SU-DHL-6 (cell line): ENCODE data around the gene EXOC6.
A peak's percentile ranks its signal among the peaks of the same experiment; 100 is the strongest.

Source experiments
- H2AFZ ChIP-seq: fragments of 200-600 bp; sonication (generic); 2 replicates; pipeline ENCODE4 v1.6.1; 2014; ENCODE audit warnings: low read depth, mild to moderate bottlenecking, moderate library complexity, mixed read lengths, antibody characterized with exemption, low read length; ENCODE audit not compliant: severe bottlenecking
- H3F3A ChIP-seq: fragments of 200-600 bp; shearing (Covaris generic); 2 replicates; pipeline ENCODE4 v1.6.0; 2016; ENCODE audit warnings: antibody characterized with exemption, mild to moderate bottlenecking; ENCODE audit not compliant: insufficient read depth
- H3K27ac ChIP-seq: fragments of 200-600 bp; sonication (generic); 2 replicates; pipeline ENCODE4 v1.5.1; 2016; ENCODE audit warnings: low read depth, mild to moderate bottlenecking, low read length, moderate library complexity, mixed read lengths
- H3K27me3 ChIP-seq: fragments of 200-600 bp; sonication (generic), shearing (Covaris generic); 2 replicates; pipeline ENCODE4 v1.6.0; 2014; ENCODE audit warnings: mild to moderate bottlenecking, low read length
- H3K36me3 ChIP-seq: fragments of 200-600 bp; sonication (generic); 2 replicates; pipeline ENCODE4 v1.6.1; 2014; ENCODE audit warnings: mild to moderate bottlenecking, low read length, mixed read lengths
- H3K4me2 ChIP-seq: fragments of 300-600, 200-600 bp; shearing (Covaris generic), sonication (generic); 2 replicates; pipeline ENCODE4 v1.6.0; 2014; ENCODE audit warnings: low read length, low read depth, mild to moderate bottlenecking; ENCODE audit not compliant: poor library complexity, severe bottlenecking
- H3K4me3 ChIP-seq: fragments of 200-600 bp; sonication (generic); 2 replicates; pipeline ENCODE4 v1.5.1; 2014; ENCODE audit warnings: antibody characterized with exemption, low read length, mild to moderate bottlenecking, mixed read lengths; ENCODE audit not compliant: insufficient read depth, poor library complexity, severe bottlenecking
- H3K79me2 ChIP-seq: fragments of 200-600 bp; sonication (generic); 2 replicates; pipeline ENCODE4 v1.6.1; 2014; ENCODE audit warnings: mild to moderate bottlenecking, low read length, moderate library complexity; ENCODE audit not compliant: insufficient read depth
- H3K9ac ChIP-seq: fragments of 200-600 bp; sonication (generic); 2 replicates; pipeline ENCODE4 v1.7.0; 2014; ENCODE audit warnings: mild to moderate bottlenecking, low read length
- H3K9me2 ChIP-seq: fragments of 200-600 bp; sonication (generic); replicated peaks from 2 replicates; pipeline ENCODE4 v1.6.1; 2014; ENCODE audit warnings: low read length; ENCODE audit not compliant: insufficient read depth
- H3K9me3 ChIP-seq: fragments of 200-600 bp; sonication (generic); 2 replicates; pipeline ENCODE4 v1.6.1; 2014; ENCODE audit warnings: low read length, mixed read lengths; ENCODE audit not compliant: insufficient read depth
- H4K20me1 ChIP-seq: fragments of 200-600 bp; sonication (generic); 2 replicates; pipeline ENCODE4 v1.6.1; 2014; ENCODE audit warnings: low read depth, mild to moderate bottlenecking, antibody characterized with exemption, low read length, moderate library complexity, mixed read lengths
- CTCF ChIP-seq: fragments of 200-600 bp; sonication (generic); IDR thresholded peaks from one replicate; pipeline ENCODE4 v1.5.1; 2017; ENCODE audit warnings: antibody characterized with exemption, mild to moderate bottlenecking, low read length, moderate library complexity; ENCODE audit not compliant: insufficient read depth, poor library complexity, severe bottlenecking
- EZH2phosphoT487 ChIP-seq: fragments of 200-600 bp; sonication (generic), shearing (Covaris generic); conservative IDR thresholded peaks from 2 replicates; pipeline ENCODE4 v1.6.1; 2018; ENCODE audit warnings: mild to moderate bottlenecking, antibody characterized with exemption, low read length, moderate library complexity, mixed read lengths

Gene EXOC6

GRCh38 chr10:93034426-93034825, 186.1 kb downstream of the EXOC6 start:
- no peak overlapping the region for H3K9ac ChIP-seq
- no peaks in the 10 kb centered on the region for H3K27me3 ChIP-seq
- H3K4me3 ChIP-seq: no peak overlapping the region
- H3F3A ChIP-seq: no peaks in the 10 kb centered on the region
- H2AFZ ChIP-seq: no peak overlapping the region
- no peaks in the 10 kb centered on the region for H4K20me1 ChIP-seq
- H3K27ac ChIP-seq: no peak overlapping the region
- no peaks in the 10 kb centered on the region for H3K36me3 ChIP-seq
- H3K4me2 ChIP-seq: no peak overlapping the region
- no peaks in the 10 kb centered on the region for H3K79me2 ChIP-seq
- no peaks in the 10 kb centered on the region for H3K9me2 ChIP-seq
- no peaks in the 10 kb centered on the region for H3K9me3 ChIP-seq
- no peak for TF ChIP-seq CTCF

- no peak overlapping the region for H3K9ac ChIP-seq
- H3K4me3 ChIP-seq: no peak overlapping the region
- TF ChIP-seq CTCF (no peak), EZH2phosphoT487 (no peak)
- H3F3A ChIP-seq: no peaks in the 10 kb centered on the region
- no peaks in the 10 kb centered on the region for H4K20me1 ChIP-seq
- no peaks in the 10 kb centered on the region for H3K27me3 ChIP-seq
- no peak overlapping the region for H3K4me2 ChIP-seq
- no peak overlapping the region for H3K27ac ChIP-seq
- H3K79me2 ChIP-seq: no peaks in the 10 kb centered on the region
- H2AFZ ChIP-seq: no peak overlapping the region
- H3K9me2 ChIP-seq: no peaks in the 10 kb centered on the region
- no peaks in the 10 kb centered on the region for H3K36me3 ChIP-seq
- H3K9me3 ChIP-seq: no peaks in the 10 kb centered on the region
These were observed 190.8 kb downstream of the EXOC6 start for GRCh38 chr10:93039110-93039509.

GRCh38 chr10:93039721-93040120, 191.4 kb downstream of the EXOC6 start:
- Histone ChIP-seq H3K27me3 (no peaks in the 10 kb centered on the region), H2AFZ (no peak overlapping the region), H3K36me3 (no peaks in the 10 kb centered on the region), H3K27ac (no peak overlapping the region), H3K79me2 (no peaks in the 10 kb centered on the region), H3K4me3 (no peak overlapping the region), H3K9me3 (no peaks in the 10 kb centered on the region), H3K4me2 (no peak overlapping the region), H3K9me2 (no peaks in the 10 kb centered on the region), H4K20me1 (no peaks in the 10 kb centered on the region), H3F3A (no peaks in the 10 kb centered on the region), H3K9ac (no peak overlapping the region)
- no peak for TF ChIP-seq EZH2phosphoT487
- peak; percentile 43 for TF ChIP-seq CTCF

DNA sequence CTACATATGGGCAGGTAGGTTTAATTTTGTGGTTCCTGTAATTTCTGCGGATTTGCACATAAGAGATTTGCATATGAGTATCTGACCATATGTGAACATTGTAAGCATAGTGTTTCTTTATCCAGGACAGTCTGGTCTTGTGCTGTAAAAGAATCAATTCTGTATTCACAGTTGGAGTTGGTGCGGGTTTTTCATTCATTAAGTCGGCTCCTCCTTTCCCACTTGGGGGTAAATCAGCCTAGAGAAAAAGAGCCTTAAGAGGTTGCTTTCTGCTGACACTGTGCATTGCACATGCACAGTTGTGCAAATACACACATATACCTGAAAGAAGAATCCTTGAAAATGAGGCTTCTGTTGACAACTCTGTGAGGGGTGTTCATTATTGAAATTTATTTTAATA, 206.2 kb downstream of the EXOC6 start:
- TF ChIP-seq EZH2phosphoT487: no peak
- no peak for TF ChIP-seq CTCF
- Histone ChIP-seq H3K4me3 (no peak overlapping the region), H3K4me2 (no peak overlapping the region), H2AFZ (no peak overlapping the region), H3K79me2 (no peaks in the 10 kb centered on the region), H4K20me1 (no peaks in the 10 kb centered on the region), H3K9me2 (no peaks in the 10 kb centered on the region), H3K27ac (no peak overlapping the region), H3K36me3 (0 out of 2 replicates have a peak, but pooled peaks cover 2% of the 10 kb centered on the region), H3K9me3 (no peaks in the 10 kb centered on the region), H3K9ac (no peak overlapping the region), H3K27me3 (no peaks in the 10 kb centered on the region), H3F3A (no peaks in the 10 kb centered on the region)
